ENCODE data around the gene TUBA4B.
"Not testable (repeated sequence)": the region's sequence is repeated elsewhere in the genome, so short reads cannot be mapped to it uniquely, and the experiment has no call there.

The TUBA4B gene

DNA sequence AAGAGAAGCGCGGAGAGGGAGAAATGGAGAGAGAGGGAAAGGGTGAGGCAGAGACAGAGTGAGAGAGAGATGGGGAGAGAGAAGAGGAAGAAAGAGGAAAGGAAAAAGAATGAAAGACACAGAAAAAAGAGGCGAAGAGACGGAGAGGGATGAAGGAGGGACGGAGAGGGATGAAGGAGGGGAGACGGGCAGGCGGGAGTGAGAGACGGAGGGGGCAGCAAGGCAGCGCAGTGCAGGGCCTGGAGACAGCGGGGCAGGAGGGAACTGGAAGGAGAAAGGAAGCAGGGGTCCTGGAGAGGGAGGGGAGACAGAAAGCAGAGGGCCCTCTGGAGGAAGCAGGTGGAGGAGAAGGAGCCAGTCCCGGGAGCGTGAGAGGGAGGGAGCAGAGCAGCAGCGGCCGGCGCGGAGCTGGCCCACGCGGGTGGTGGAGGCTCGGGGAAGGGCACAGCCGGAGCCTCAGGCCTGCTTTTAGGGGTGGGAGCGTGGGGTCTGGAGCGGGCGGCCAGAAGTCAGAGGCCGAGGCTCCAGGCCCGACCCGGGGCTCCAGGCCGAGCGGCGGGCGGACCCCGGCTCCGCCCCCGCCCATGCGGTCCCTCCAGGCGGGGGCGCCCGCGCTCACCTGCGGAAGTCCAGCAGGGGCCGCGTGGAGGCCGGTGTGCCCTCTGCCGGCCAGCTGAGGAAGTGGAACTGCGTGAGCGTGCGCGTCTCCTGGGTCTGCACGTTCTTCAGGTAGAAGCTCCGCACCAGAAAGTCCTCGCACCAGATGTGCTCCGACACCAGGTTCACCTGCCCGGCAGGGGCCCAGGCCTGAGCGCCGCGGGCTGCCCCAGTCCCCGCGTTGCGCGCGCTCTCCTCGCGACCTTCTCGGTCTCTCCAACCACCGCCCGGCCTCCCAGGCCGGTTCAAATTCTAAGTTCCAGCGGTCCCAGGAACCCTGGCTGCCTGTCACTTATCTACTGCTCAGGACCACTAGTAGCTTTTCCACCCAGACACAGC, 41.6 kb downstream of the TUBA4B start:
- peak; percentile 93 for DNase-seq

DNA sequence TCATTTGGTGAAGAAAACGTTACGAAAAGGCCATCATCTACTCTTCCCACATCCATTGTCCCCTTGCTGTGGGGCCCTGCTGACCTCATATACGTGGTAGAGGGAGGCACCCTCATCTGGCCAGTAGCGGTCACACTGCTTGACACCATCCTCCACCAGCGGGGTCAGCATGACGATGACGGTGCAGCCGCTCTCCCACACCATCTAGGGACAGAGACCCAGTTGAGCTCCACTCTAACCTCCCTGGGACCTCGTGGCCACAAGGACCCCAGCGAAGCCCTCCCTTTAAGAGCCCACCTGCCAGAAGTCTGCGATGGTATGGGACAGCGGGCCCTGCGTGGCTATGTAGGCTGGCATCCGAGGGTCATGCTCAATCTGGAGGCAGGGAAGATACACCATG, 43.1 kb downstream of the TUBA4B start:
- DNase-seq, result peak; percentile 26

- peak; percentile 30 for DNase-seq
Observed at GRCh38 chr2:219296631-219297391, 43.8 kb downstream of the TUBA4B start.

DNA sequence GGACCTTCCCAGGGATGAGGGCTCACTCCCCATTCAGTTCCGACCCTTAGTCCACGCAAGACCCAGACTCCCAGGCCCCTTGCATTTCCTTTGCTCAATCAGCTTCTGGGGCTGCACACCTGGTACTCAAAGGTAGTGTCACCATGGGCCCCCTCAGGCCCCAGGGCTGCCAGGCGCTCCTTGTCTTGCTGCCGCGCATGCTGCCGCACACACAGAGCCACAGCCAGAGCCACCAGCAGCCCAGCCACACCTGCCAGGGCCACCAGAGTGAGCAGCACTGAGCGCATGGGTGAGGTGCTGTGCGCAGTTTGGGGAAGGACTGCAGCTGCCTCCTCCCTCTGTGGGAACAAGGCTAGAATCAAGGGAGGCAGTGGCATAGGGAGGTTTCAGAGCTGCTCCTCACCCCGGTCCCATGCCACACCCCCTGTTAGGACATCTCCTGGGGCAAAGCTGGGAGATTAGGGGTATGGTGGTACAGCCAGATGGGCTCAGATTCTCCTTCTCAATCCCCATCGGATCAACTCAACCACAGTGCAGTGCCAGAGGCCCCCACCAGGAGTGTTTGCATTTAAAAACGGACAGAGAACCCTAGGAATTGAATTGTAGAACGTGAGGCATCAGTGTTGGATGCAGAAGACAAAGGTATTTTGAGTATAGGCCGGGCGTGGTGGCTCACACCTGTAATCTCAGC, 44.9 kb downstream of the TUBA4B start:
- no peak for DNase-seq

DNA sequence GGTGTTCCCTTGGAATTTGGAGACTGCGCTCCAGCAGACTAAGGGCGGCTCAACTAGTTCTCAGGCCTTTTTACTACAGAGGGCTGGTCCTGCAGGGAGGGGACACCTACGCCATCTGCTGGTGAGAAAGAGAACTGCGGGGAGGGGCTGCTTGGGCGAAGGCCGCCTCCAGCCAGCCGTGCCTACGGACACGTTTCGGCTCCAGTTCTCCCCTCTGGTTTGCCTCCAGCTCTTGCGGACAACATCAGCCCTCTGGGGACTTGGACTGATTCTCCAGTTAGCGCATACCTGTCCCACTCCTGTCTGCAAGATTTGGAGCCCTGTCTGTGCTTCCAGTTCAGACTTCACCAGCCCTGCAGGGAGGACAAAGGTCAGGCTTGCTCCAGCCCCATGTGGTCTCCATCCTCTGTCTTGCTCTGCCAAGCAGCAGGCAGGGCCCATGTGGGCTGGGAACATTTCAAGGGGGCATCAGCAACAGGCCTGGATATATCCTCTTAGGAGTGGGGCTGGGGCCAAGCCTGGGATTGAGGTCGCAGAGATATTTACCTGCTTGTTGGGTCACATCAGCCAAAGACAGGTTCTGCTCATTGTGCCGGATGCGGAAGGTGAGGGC, 45.8 kb downstream of the TUBA4B start:
- peak; percentile 96 for DNase-seq

- DNase-seq, result no peak
Observed at GRCh38 chr2:219299372-219299760, 46.3 kb downstream of the TUBA4B start.

GRCh38 chr2:219300022-219300421, 47.0 kb downstream of the TUBA4B start:
- DNase-seq, result peak; percentile 17

- DNase-seq, result peak; percentile 17
Observed at GRCh38 chr2:219302412-219302968, 49.4 kb downstream of the TUBA4B start.

DNA sequence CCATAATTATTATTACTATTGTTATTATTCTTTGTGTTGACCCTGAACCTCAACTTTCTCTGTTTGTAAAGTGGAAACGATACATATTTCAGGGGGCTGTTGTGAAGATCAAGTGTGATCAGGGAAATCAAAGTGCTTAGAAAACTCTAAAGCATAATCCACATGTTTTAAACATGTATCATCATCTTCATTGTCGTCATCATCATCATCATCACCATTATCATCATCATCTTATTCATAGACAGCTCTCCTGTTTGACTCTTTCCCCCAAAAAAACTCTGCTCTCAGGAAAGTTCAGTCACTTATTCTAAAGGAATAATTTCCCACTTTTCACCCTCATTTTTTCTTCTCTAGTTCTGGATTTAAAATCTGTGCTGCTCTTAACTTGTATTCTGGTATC, 51.2 kb downstream of the TUBA4B start:
- no peak for DNase-seq

GRCh38 chr2:219306047-219306446, 53.0 kb downstream of the TUBA4B start:
- no peak for DNase-seq

DNA sequence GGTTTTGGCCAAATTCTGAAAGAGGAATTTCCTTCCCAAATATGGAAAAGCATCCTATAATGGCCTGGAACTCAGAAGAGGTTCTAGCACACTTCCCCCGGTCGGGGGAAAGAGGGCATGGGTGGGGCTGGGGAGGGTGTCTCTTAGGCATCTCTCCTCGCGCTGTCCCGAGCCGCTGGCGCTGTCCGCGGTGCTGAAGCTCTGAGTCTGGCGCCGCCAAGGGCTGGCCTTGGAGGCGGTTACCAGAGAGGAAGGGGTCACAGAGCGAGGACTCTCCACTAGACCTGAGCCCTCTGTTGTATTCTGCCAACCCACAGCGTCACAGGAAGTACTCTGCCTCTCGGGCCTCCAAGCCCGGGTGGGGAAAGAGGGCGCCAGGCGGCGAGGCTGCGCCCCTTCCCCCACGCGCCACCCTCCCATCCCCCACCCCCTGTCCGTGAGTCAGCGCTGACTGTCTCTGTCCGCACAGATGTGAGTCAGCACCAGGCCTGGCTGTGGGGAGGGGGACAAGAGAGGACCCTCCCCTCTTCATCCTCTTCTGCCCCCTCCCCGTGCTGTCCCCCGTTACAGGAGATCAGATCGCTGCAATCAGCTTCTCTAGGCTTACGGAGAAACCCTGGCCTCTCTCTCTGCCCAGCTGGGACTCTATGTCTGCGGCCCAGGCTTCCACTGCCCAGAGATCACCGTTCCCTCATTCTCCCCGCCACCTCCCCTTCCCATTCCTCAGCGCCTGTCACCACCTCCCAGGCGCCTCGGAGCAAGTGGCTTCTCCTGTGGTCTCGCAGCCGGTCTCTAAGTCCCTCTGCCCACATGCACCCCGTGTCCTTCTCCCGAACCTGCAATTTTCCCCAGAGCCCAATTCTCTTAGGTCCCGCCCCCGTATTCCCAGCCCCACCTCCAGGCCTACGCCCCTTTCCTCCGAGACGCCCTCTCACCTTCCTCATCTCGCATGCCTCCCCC, 55.4 kb downstream of the TUBA4B start:
- DNase-seq, result peak; percentile 74

DNA sequence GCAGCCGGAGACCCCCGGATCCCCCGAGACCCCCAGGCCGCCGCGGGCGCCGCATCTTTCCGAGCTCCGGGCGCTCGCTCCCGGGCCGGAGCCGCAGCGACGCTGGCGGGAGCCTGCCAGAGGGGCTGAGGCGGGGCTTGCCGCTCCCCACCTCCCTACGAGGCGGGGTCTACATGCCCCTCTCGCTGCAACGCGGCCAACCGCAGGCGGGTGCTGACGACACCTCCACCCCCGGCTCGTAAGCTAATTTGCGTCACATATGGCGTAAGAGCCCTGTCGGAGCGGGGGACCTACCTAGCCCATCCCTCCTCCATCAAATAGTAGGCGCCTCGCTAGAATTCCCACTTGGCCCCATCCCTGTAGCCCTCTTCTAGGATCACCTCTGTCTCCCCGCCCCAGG, 56.2 kb downstream of the TUBA4B start, which contains the start of gene PTPRN:
Gene PTPRN, minus strand, starts transcription at position 124 of the 400 bp plus-strand sequence. Its CDS starts 69 bp downstream, at position 55.
- DNase-seq, result no peak

GRCh38 chr2:219312683-219313263, 59.7 kb downstream of the TUBA4B start:
- not testable (repeated sequence) for DNase-seq

GRCh38 chr2:219314804-219315468, 61.9 kb downstream of the TUBA4B start:
- no peak for DNase-seq

All from activated CD4-positive, CD25-positive, alpha-beta regulatory T cell treated with anti-CD3 and anti-CD28 coated beads, Interleukin-2, amount 50 U/mL, for 72 hours (primary cell).